HG03095 (cell line): ENCODE results near the gene RMDN3.

Experiments
- ATAC-seq: cut with Tn5 transposase; IDR thresholded peaks from one replicate; pipeline ENCODE4 v1.9.1; 2021; ENCODE audit warnings: moderate library complexity; ENCODE audit not compliant: unreplicated experiment

RMDN3 gene

GRCh38 chr15:40754883-40755811, at the start of gene RMDN3:
Gene RMDN3 (minus strand): TSS chr15:40755254. CDS start chr15:40754783, 471 bp downstream.
- peak; percentile 78 for ATAC-seq

GRCh38 chr15:40803688-40804087, 48.6 kb upstream of the RMDN3 start:
- no peak for ATAC-seq

GRCh38 chr15:40803076-40803475, 48.0 kb upstream of the RMDN3 start:
- no peak for ATAC-seq

GRCh38 chr15:40799523-40799922, 44.5 kb upstream of the RMDN3 start:
- no peak for ATAC-seq

- ATAC-seq: no peak
Observed at GRCh38 chr15:40796512-40796911, 41.5 kb upstream of the RMDN3 start.

GRCh38 chr15:40796041-40796440, 41.0 kb upstream of the RMDN3 start:
- no peak for ATAC-seq

GRCh38 chr15:40793216-40793989, 38.3 kb upstream of the RMDN3 start:
- no peak for ATAC-seq

- ATAC-seq: no peak
Observed at GRCh38 chr15:40792394-40792793, 37.3 kb upstream of the RMDN3 start.

- ATAC-seq: no peak
Observed at GRCh38 chr15:40790718-40791117, 35.7 kb upstream of the RMDN3 start.

- ATAC-seq: no peak
Observed at GRCh38 chr15:40789999-40790398, 34.9 kb upstream of the RMDN3 start.

- no peak for ATAC-seq
Observed at GRCh38 chr15:40789119-40789518, 34.1 kb upstream of the RMDN3 start.

GRCh38 chr15:40787991-40788390, 32.9 kb upstream of the RMDN3 start:
- no peak for ATAC-seq

- ATAC-seq: no peak
Observed at GRCh38 chr15:40787344-40787841, 32.3 kb upstream of the RMDN3 start.

- no peak for ATAC-seq
Observed at GRCh38 chr15:40785814-40786213, 30.8 kb upstream of the RMDN3 start.

- no peak for ATAC-seq
Observed at GRCh38 chr15:40785164-40785563, 30.1 kb upstream of the RMDN3 start.

- ATAC-seq: no peak
Observed at GRCh38 chr15:40782609-40783227, 27.7 kb upstream of the RMDN3 start.

GRCh38 chr15:40776537-40777141, 21.6 kb upstream of the RMDN3 start:
- ATAC-seq: no peak

- no peak for ATAC-seq
Observed at GRCh38 chr15:40775740-40776536, 20.9 kb upstream of the RMDN3 start.

- no peak for ATAC-seq
Observed at GRCh38 chr15:40775007-40775406, 20.0 kb upstream of the RMDN3 start.

- ATAC-seq: no peak
Observed at GRCh38 chr15:40773902-40774301, 18.8 kb upstream of the RMDN3 start.
